HepG2 (cell line): ENCODE data around the gene TBCCD1. TPM values are rescaled to one million over a fixed set of nuclear protein-coding genes. Genes with fewer than 3 reads are reported as not detected.

Source experiments
- CENPT ChIP-seq: sonication (generic); formaldehyde crosslinking; IDR thresholded peaks from 2 replicates; pipeline ENCODE4 v1.8.0; 2022; ENCODE audit warnings: low read depth, mild to moderate bottlenecking, moderate library complexity, missing genetic modification reagents
- ETV6 ChIP-seq: sonication (generic); formaldehyde crosslinking; conservative IDR thresholded peaks from 2 replicates; pipeline ENCODE4 v1.4.0; 2020; ENCODE audit warnings: missing genetic modification reagents
- GATA4 ChIP-seq: sonication (generic); IDR thresholded peaks from 2 replicates; pipeline ENCODE4 v1.6.1; 2016; ENCODE audit warnings: antibody characterized with exemption, low read depth, borderline replicate concordance
- HHEX ChIP-seq: IDR thresholded peaks from 2 replicates; pipeline ENCODE4 v1.6.1; 2016; ENCODE audit warnings: control low read depth
- ISX ChIP-seq: sonication (generic); formaldehyde crosslinking; conservative IDR thresholded peaks from 2 replicates; pipeline ENCODE4 v1.5.0; 2020; ENCODE audit warnings: missing genetic modification reagents
- ONECUT2 ChIP-seq: sonication (generic); formaldehyde crosslinking; IDR thresholded peaks from 2 replicates; pipeline ENCODE4 v1.4.0; 2020; ENCODE audit warnings: missing genetic modification reagents
- SETDB1 ChIP-seq: sonication (generic); formaldehyde crosslinking; IDR thresholded peaks from 2 replicates; pipeline ENCODE4 v1.5.1; 2020; ENCODE audit warnings: missing genetic modification reagents, mild to moderate bottlenecking, borderline replicate concordance
- UBTF ChIP-seq: sonication (generic); formaldehyde crosslinking; IDR thresholded peaks from 2 replicates; pipeline ENCODE4 v1.4.0; 2020; ENCODE audit warnings: mild to moderate bottlenecking, missing genetic modification reagents
- ZBTB10 ChIP-seq: sonication (generic); formaldehyde crosslinking; IDR thresholded peaks from 2 replicates; pipeline ENCODE4 v1.4.0; 2020; ENCODE audit warnings: missing genetic modification reagents, borderline replicate concordance
- ZFP90 ChIP-seq: sonication (generic); formaldehyde crosslinking; IDR thresholded peaks from 2 replicates; pipeline ENCODE4 v1.8.0; 2022; ENCODE audit warnings: missing genetic modification reagents, mild to moderate bottlenecking, inconsistent platforms, borderline replicate concordance
- ZKSCAN8 ChIP-seq: IDR thresholded peaks from 2 replicates; pipeline ENCODE4 v1.6.1; 2016; ENCODE audit warnings: borderline replicate concordance, missing genetic modification reagents, missing compliant biosample characterization
- ZNF430 ChIP-seq: sonication (generic); formaldehyde crosslinking; IDR thresholded peaks from 2 replicates; pipeline ENCODE4 v1.9.0; 2021; ENCODE audit warnings: mild to moderate bottlenecking, missing genetic modification reagents
- ZNF879 ChIP-seq: sonication (generic); formaldehyde crosslinking; IDR thresholded peaks from 2 replicates; pipeline ENCODE4 v1.8.1; 2023; ENCODE audit warnings: missing genetic modification reagents
- ZSCAN9 ChIP-seq: IDR thresholded peaks from 2 replicates; pipeline ENCODE4 v1.6.1; 2016; ENCODE audit warnings: borderline replicate concordance
- polyA plus RNA-seq, 8 experiments: library from polyadenylated mRNA; depleted of rRNA in 3 of 8; stranded (reverse) in 7 of 8; unstranded in 1 of 8; fragments of >200 nt; fragmentation: Illumina TruSeq in 4 of 8; extraction: Trizol in 4 of 8; gene quantifications; 2 replicates each; pipeline versions ENCODE4 v1.2.1 to v1.2.3, GENCODE V29; 2011 to 2016; ENCODE audit warnings: low read depth in 4 of 8, missing spikeins in 1 of 8, mixed read lengths in 1 of 8; ENCODE audit not compliant: insufficient read depth in 1 of 8
- total RNA-seq, 5 experiments: library from RNA; depleted of rRNA; stranded (reverse); fragments of >200 nt; fragmentation: Illumina TruSeq; extraction: Trizol; gene quantifications; 2 replicates each; pipeline ENCODE4 v1.2.3, GENCODE V29; 2016; ENCODE audit warnings: low read depth in 1 of 5
- TF ChIP-seq, protein P1 (sequence below): sonication (generic); formaldehyde crosslinking; IDR thresholded peaks from 2 replicates; pipeline ENCODE4 v1.4.0; 2020; ENCODE audit warnings: low read depth, missing genetic modification reagents
- TF ChIP-seq, protein P2 (sequence below): sonication (generic); formaldehyde crosslinking; IDR thresholded peaks from 2 replicates; pipeline ENCODE4 v1.4.0; 2020; ENCODE audit warnings: missing genetic modification reagents
- TF ChIP-seq, protein P3 (sequence below): IDR thresholded peaks from 2 replicates; pipeline ENCODE4 v1.6.1; 2016; ENCODE audit warnings: missing biosample characterization, missing genetic modification reagents, low read depth

Gene TBCCD1
- total and polyA plus RNA-seq, 2 of the 13 experiments (the other 11 are each of a cell fraction or from before 2014, with no cell fraction given), result 13.6 to 16.2 TPM

DNA sequence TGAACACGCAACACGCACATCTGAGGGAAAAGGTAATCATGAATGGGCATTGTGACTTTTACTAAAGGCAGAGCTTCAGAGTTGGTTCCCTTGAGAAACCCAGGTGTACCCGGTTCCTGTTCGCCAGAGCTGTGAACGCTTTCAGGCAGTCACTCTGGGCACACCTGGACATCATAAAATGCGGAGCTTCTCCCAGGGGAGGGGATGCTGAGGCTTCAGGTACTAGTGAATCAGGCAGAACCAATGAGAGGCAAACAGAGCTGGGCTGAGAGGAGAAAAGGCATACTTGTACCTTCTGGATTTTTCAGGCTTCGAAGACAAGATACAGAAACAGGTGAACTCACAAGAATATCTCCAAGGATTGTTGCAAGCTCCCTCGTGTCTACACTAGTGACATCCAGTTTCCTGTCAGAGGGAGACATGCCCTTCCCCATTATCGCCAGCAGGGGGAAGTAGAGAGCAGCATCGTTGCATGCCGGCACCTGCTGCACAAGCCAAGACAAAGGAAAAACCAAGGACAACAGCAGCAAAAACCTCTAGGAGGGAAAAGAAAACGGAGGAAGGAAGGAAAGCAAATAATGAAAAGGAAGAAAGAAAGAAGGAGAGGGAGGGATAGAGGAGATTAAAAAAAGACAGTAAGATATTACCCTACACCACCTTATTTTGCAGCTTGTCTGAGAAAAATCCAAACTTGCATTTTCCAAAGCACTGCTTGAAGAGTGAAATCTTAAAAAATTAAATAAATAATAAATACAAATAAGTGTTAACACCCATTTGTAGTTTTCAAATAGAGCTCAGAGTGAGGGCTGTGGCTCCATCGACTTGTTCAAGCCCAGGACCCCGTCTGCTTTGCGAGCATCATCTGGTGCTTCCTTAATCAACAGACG is 47.7 kb upstream of the TBCCD1 start (continued):
- peak; percentile 5; the same call in 1 of the 2 replicates for TF ChIP-seq ZKSCAN8 (CRISPR knock-in tag)
- no peak for TF ChIP-seq ETV6
- no peak for TF ChIP-seq ZBTB10 (CRISPR knock-in tag)
- no peak for TF ChIP-seq ISX (CRISPR knock-in tag)
- no peak for TF ChIP-seq CENPT (CRISPR knock-in tag)
- TF ChIP-seq GATA4, result no peak; the same call in 1 of the 2 replicates
- TF ChIP-seq SETDB1, result no peak
- TF ChIP-seq ZNF430 (CRISPR knock-in tag), result peak; percentile 68
- TF ChIP-seq ONECUT2 (CRISPR knock-in tag), result no peak
- no peak for TF ChIP-seq ZNF879 (CRISPR knock-in tag)
- TF ChIP-seq ZSCAN9 (CRISPR knock-in tag), result no peak; the same call in 1 of the 2 replicates
- TF ChIP-seq, protein P1, sequence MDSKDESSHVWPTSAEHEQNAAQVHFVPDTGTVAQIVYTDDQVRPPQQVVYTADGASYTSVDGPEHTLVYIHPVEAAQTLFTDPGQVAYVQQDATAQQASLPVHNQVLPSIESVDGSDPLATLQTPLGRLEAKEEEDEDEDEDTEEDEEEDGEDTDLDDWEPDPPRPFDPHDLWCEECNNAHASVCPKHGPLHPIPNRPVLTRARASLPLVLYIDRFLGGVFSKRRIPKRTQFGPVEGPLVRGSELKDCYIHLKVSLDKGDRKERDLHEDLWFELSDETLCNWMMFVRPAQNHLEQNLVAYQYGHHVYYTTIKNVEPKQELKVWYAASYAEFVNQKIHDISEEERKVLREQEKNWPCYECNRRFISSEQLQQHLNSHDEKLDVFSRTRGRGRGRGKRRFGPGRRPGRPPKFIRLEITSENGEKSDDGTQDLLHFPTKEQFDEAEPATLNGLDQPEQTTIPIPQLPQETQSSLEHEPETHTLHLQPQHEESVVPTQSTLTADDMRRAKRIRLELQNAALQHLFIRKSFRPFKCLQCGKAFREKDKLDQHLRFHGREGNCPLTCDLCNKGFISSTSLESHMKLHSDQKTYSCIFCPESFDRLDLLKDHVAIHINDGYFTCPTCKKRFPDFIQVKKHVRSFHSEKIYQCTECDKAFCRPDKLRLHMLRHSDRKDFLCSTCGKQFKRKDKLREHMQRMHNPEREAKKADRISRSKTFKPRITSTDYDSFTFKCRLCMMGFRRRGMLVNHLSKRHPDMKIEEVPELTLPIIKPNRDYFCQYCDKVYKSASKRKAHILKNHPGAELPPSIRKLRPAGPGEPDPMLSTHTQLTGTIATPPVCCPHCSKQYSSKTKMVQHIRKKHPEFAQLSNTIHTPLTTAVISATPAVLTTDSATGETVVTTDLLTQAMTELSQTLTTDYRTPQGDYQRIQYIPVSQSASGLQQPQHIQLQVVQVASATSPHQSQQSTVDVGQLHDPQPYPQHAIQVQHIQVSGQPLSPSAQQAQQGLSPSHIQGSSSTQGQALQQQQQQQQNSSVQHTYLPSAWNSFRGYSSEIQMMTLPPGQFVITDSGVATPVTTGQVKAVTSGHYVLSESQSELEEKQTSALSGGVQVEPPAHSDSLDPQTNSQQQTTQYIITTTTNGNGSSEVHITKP (CRISPR knock-in tag), result no peak
- TF ChIP-seq, protein P2, sequence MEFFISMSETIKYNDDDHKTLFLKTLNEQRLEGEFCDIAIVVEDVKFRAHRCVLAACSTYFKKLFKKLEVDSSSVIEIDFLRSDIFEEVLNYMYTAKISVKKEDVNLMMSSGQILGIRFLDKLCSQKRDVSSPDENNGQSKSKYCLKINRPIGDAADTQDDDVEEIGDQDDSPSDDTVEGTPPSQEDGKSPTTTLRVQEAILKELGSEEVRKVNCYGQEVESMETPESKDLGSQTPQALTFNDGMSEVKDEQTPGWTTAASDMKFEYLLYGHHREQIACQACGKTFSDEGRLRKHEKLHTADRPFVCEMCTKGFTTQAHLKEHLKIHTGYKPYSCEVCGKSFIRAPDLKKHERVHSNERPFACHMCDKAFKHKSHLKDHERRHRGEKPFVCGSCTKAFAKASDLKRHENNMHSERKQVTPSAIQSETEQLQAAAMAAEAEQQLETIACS (CRISPR knock-in tag), result no peak
- 0 out of 2 replicates have a peak, but pooled peaks have one; percentile 13 for TF ChIP-seq UBTF (CRISPR knock-in tag)
- no peak for TF ChIP-seq HHEX
- TF ChIP-seq, protein P3, sequence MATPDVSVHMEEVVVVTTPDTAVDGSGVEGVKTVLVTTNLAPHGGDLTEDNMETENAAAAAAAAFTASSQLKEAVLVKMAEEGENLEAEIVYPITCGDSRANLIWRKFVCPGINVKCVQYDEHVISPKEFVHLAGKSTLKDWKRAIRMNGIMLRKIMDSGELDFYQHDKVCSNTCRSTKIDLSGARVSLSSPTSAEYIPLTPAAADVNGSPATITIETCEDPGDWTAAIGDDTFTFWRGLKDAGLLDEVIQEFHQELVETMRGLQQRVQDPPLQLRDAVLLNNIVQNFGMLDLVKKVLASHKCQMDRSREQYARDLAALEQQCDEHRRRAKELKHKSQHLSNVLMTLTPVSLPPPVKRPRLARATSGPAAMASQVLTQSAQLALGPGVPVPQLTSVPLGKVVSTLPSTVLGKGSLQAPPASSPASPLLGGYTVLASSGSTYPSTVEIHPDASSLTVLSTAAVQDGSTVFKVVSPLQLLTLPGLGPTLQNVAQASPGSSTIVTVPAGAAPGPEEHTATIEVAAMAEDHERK (CRISPR knock-in tag), result no peak
- peak; percentile 4; the same call in 1 of the 2 replicates for TF ChIP-seq ZFP90 (CRISPR knock-in tag)
